Endothelial cell of umbilical vein (primary cell): ENCODE results near the gene LRP1. TPM values are rescaled to one million over a fixed set of nuclear protein-coding genes. Genes with fewer than 3 reads are reported as not detected.
A peak's percentile ranks its signal among the peaks of the same experiment; 100 is the strongest.

Source experiments
- BruUV-seq: library from RNA; stranded (reverse); fragments of 400-500 nt; replicated peaks from 2 replicates; lab custom pipeline; 2021; lab: Mats Ljungman, UMichigan
- CTCF ChIA-PET: fragments of 300-600, 350-600 bp; sonication (Branson Sonifier 250); formaldehyde crosslinking; loops from one replicate; lab custom pipeline; 2021; ENCODE audit warnings: antibody characterized with exemption, inconsistent platforms; lab: Charles Lee
- POLR2A ChIA-PET: fragments of 300-600, 350-600 bp; sonication (Branson Sonifier 250); formaldehyde crosslinking; loops from one replicate; lab custom pipeline; 2021; ENCODE audit warnings: antibody characterized with exemption, inconsistent platforms; lab: Charles Lee
- DNase-seq: peaks from one replicate; pipeline ENCODE4 v3.0.0-alpha.2; 2011; ENCODE audit warnings: low read depth, low spot score
- FAIRE-seq: peaks from 2 replicates; lab custom pipeline; 2011; peaks lifted over from hg19 to GRCh38; lab: Jason Lieb, UNC
- H2AFZ ChIP-seq: 2 replicates; pipeline ENCODE4 v1.6.0; 2012; ENCODE audit warnings: low read depth, low read length, control low read depth, inconsistent platforms
- H3K27ac ChIP-seq: 2 replicates; pipeline ENCODE4 v1.5.1; 2011; ENCODE audit warnings: low read depth, mild to moderate bottlenecking, control low read depth, low read length, moderate library complexity; ENCODE audit not compliant: insufficient read depth
- H3K27me3 ChIP-seq, 2 experiments: 2 replicates each; pipeline versions ENCODE4 v1.6.0 to v1.6.1; 2011; ENCODE audit warnings: low read length in 2 of 2, mixed read lengths in 1 of 2; ENCODE audit not compliant: control insufficient read depth in 2 of 2, insufficient read depth in 2 of 2
- H3K36me3 ChIP-seq, 2 experiments: 2 replicates in 1 of 2; 3 replicates in 1 of 2; pipeline ENCODE4 v1.5.1; 2011; ENCODE audit warnings: low read length in 2 of 2, mild to moderate bottlenecking in 1 of 2, moderate library complexity in 1 of 2; ENCODE audit not compliant: control insufficient read depth in 2 of 2, insufficient read depth in 2 of 2; ENCODE audit errors: extremely low read depth in 1 of 2
- H3K4me1 ChIP-seq: 3 replicates; pipeline ENCODE4 v1.5.1; 2011; ENCODE audit warnings: mild to moderate bottlenecking, low read length; ENCODE audit not compliant: control insufficient read depth, insufficient read depth; ENCODE audit errors: extremely low read depth
- H3K4me2 ChIP-seq: 2 replicates; pipeline ENCODE4 v1.6.1; 2011; ENCODE audit warnings: low read length, control low read depth, mixed read lengths; ENCODE audit not compliant: insufficient read depth
- H3K4me3 ChIP-seq, 3 experiments: fragments of 200-600 bp in 1 of 3; sonication (generic), shearing (Covaris generic) in 1 of 3; replicated peaks in 1 of 3; 2 replicates each; pipeline ENCODE4 v1.5.1; 2011 to 2016; ENCODE audit warnings: control low read depth in 3 of 3, low read length in 3 of 3, mild to moderate bottlenecking in 2 of 3, inconsistent platforms in 1 of 3, low read depth in 1 of 3, moderate library complexity in 1 of 3; ENCODE audit not compliant: insufficient read depth in 1 of 3
- H3K79me2 ChIP-seq: 2 replicates; pipeline ENCODE4 v1.6.0; 2012; ENCODE audit warnings: low read length, inconsistent platforms; ENCODE audit not compliant: control insufficient read depth, insufficient read depth
- H3K9ac ChIP-seq: replicated peaks from 2 replicates; pipeline ENCODE3; 2011; ENCODE audit warnings: low read length, control low read depth; ENCODE audit not compliant: insufficient read depth; ENCODE audit errors: extremely low read depth
- H3K9me1 ChIP-seq: replicated peaks from 3 replicates; pipeline ENCODE4 v1.6.0; 2011; ENCODE audit warnings: mild to moderate bottlenecking, low read length; ENCODE audit not compliant: control insufficient read depth, insufficient read depth; ENCODE audit errors: extremely low read depth
- H3K9me3 ChIP-seq: replicated peaks from 2 replicates; pipeline ENCODE4 v1.5.1; 2012; ENCODE audit warnings: low read length, inconsistent platforms; ENCODE audit not compliant: control insufficient read depth, insufficient read depth
- H4K20me1 ChIP-seq: replicated peaks from 2 replicates; pipeline ENCODE3; 2011; ENCODE audit warnings: mild to moderate bottlenecking, low read length; ENCODE audit not compliant: control insufficient read depth, insufficient read depth; ENCODE audit errors: extremely low read depth
- dilution Hi-C: fragments of 300-500 bp; cut with MboI; formaldehyde crosslinking; loops from one replicate; pipeline ENCODE4 v1.15.0; 2019; ENCODE audit warnings: low sequenced_read_pairs; ENCODE audit not compliant: extremely low pct_ligation_motif_present
- intact Hi-C: fragments of 100-400 bp; cut with micrococcal nuclease; formaldehyde crosslinking; loops from one replicate; pipeline ENCODE4 v1.10.0; 2022
- polyA plus RNA-seq, 4 experiments: library from polyadenylated mRNA; depleted of rRNA in 3 of 4; stranded (reverse) in 3 of 4; unstranded in 1 of 4; fragments of >200 nt; gene quantifications; 2 replicates each; pipeline versions ENCODE4 v1.2.1 to v1.2.3, GENCODE V29; 2011 to 2012; ENCODE audit warnings: missing spikeins in 1 of 4
- total RNA-seq: library from RNA; stranded (reverse); gene quantifications from 2 replicates; pipeline ENCODE4 v1.2.3, GENCODE V29; 2021
- TF ChIP-seq, protein P1 (sequence below): IDR thresholded peaks from 2 replicates; pipeline ENCODE4 v1.6.1; 2011; ENCODE audit not compliant: insufficient read depth, insufficient read length
- TF ChIP-seq, protein P2 (sequence below), 2 donors: IDR thresholded peaks; 1 replicate in 1 of 2; 2 replicates in 1 of 2; pipeline ENCODE4 v1.5.1; 2011; ENCODE audit warnings: low read length in 2 of 2, mild to moderate bottlenecking in 2 of 2, moderate library complexity in 2 of 2, control low read depth in 1 of 2, inconsistent platforms in 1 of 2, low read depth in 1 of 2; ENCODE audit not compliant: insufficient read depth in 1 of 2; ENCODE audit errors: extremely low read depth in 1 of 2

Gene LRP1
- total and polyA plus RNA-seq, 2 donors (not counting 3 experiments of a cell fraction or from before 2014, with no cell fraction given), result 1.6 to 4.6 TPM

DNA sequence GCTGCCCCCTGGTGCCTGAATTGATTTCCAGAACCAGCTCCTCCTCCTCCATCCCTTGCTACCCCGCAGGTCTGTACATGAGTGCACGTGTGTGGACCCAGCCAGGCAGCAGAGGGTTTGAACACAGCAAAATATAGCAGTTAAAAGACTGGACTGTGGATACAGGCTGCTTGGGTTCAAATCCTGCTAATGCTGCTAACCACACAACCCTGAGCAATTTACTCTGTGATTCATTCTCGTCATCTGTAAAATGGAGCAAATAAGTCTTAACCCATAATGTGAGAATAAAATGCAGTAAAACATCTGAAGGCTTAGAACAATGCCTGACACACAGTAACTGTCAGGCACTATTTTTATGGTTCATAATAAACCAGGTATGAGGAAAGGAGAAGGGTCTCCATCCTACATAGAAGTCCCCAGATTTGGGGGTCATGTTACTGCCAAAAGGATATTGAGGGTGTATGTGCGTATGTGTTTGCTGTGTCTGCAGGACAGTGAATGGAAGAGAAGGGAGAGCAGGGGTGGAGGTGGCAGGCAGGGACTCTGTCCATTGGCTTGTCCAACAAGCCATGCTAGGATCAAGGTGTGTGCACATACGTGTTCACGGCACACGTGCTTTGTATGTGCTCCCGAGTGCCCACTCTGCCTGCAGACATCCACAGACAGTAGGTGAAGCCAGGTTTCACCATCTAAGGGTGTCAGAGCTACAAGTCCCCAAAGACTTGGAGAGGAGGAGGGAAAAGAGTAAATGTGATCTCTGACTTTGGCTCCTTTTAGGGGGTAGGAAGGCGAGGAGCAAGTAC, 15.6 kb upstream of the LRP1 start:
- peaks cover 0 to 1% of the 10 kb centered on the region in 2 experiments for H3K36me3 ChIP-seq
- H2AFZ ChIP-seq, result no peak overlapping the region
- no peak overlapping the region for H3K9ac ChIP-seq
- no TSS peak for BruUV-seq
- H3K4me1 ChIP-seq, result peaks cover 14% of the 10 kb centered on the region
- H3K27me3 ChIP-seq, result peaks cover 3 to 6% of the 10 kb centered on the region in 2 experiments
- dilution Hi-C loops (no loop called here), intact Hi-C loops (loop anchor here (1.0 to 5.0 kb wide), 7 partner anchors 19 to 475 kb away; no protein-coding TSS in a partner anchor)
- no peaks in the 10 kb centered on the region for H3K9me1 ChIP-seq
- DNase-seq (no peak), FAIRE-seq (no peak)
- TF ChIP-seq, protein P1, sequence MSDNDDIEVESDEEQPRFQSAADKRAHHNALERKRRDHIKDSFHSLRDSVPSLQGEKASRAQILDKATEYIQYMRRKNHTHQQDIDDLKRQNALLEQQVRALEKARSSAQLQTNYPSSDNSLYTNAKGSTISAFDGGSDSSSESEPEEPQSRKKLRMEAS, result no peak
- TF ChIP-seq, protein P2, sequence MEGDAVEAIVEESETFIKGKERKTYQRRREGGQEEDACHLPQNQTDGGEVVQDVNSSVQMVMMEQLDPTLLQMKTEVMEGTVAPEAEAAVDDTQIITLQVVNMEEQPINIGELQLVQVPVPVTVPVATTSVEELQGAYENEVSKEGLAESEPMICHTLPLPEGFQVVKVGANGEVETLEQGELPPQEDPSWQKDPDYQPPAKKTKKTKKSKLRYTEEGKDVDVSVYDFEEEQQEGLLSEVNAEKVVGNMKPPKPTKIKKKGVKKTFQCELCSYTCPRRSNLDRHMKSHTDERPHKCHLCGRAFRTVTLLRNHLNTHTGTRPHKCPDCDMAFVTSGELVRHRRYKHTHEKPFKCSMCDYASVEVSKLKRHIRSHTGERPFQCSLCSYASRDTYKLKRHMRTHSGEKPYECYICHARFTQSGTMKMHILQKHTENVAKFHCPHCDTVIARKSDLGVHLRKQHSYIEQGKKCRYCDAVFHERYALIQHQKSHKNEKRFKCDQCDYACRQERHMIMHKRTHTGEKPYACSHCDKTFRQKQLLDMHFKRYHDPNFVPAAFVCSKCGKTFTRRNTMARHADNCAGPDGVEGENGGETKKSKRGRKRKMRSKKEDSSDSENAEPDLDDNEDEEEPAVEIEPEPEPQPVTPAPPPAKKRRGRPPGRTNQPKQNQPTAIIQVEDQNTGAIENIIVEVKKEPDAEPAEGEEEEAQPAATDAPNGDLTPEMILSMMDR (IDR thresholded peaks at IDR 0.05; ENCODE audit: extremely low read depth in 1 of 2, insufficient read depth in 1 of 2, low read depth in 1 of 2, low read length in 2 of 2), result peak; percentile 73 to 84
- ChIA-PET CTCF (interaction anchor here (0.6 to 3.5 kb wide), 31 partner anchors 9 to 372 kb away, joined by 3 to 449 read pairs (median 7); partner anchors contain the start of genes LRP1, LRP1-AS, MYO1A and NAB2), POLR2A (interaction anchor here (0.6 to 1.9 kb wide), 9 partner anchors 15 to 84 kb away, joined by 3 to 9 read pairs (median 4); partner anchors contain the start of gene NAB2)
- no peak overlapping the region for H3K4me2 ChIP-seq
- no peaks in the 10 kb centered on the region for H4K20me1 ChIP-seq
- H3K4me3 ChIP-seq, result no peak overlapping the region
- H3K27ac ChIP-seq, result no peak overlapping the region
- H3K79me2 ChIP-seq, result peaks cover 13% of the 10 kb centered on the region
- H3K9me3 ChIP-seq, result no peaks in the 10 kb centered on the region
